AG10803 (cell line): ENCODE data around the gene NEGR1.

ENCODE experiments used
- DNase-seq: peaks from one replicate; pipeline ENCODE4 v3.0.0; 2010; ENCODE audit warnings: low read depth
- H3K4me3 ChIP-seq: 2 replicates; pipeline ENCODE4 v1.5.1; 2011; ENCODE audit warnings: mild to moderate bottlenecking, low read length, control low read depth
- CTCF ChIP-seq: conservative IDR thresholded peaks from 2 replicates; pipeline ENCODE4 v1.5.1; 2011; ENCODE audit warnings: mild to moderate bottlenecking, low read length, control low read depth, inconsistent platforms

The NEGR1 gene

GRCh38 chr1:71448444-71448843 lies 833.9 kb downstream of the NEGR1 start:
- DNase-seq, result no peak
- H3K4me3 ChIP-seq, result no peak overlapping the region
- no peak for TF ChIP-seq CTCF

- no peak for TF ChIP-seq CTCF
- no peak overlapping the region for H3K4me3 ChIP-seq
- DNase-seq, result no peak
These were observed 843.7 kb downstream of the NEGR1 start for GRCh38 chr1:71438626-71439025.

DNA sequence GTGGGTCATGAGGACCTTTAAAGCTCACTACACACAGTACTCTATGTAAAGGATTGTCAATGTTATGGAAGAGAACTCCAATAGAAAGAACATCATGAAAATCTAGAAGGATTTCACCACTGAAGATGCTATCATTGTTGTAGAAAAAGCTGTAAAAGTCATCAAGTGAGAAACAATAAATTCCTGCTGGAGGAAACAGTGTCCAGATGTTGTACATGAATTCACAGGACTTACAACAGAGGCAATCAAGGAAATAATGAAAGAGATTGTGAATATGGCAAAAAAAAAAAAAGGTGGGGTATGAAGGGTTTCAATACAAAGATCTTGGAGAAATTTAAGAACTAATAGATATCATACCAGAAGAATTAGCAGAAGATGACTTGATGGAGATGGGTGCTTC lies 846.4 kb downstream of the NEGR1 start:
- H3K4me3 ChIP-seq, result no peak overlapping the region
- TF ChIP-seq CTCF, result no peak
- no peak for DNase-seq

GRCh38 chr1:71434240-71434639 lies 848.1 kb downstream of the NEGR1 start:
- no peak for DNase-seq
- no peak for TF ChIP-seq CTCF
- no peak overlapping the region for H3K4me3 ChIP-seq

DNA sequence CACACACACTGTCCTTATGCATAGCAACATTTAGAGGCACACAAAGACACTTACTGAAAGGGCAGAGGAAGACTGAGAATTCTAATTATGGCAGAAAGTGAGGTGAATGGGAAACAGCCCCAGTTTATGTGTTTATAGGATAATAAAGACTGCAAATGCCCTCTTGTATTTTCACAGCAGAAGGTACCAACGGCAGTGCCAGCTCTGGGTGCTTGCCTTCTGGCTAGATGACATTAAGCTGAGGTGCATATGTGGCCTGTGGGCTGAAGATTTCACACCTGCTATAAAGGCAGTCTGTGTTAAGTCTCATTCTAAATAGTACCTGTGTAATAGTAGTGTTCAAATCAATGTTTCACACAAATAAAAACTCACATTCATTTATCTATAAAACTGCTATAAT lies 854.3 kb downstream of the NEGR1 start:
- DNase-seq, result no peak
- TF ChIP-seq CTCF, result no peak
- H3K4me3 ChIP-seq, result no peak overlapping the region

DNA sequence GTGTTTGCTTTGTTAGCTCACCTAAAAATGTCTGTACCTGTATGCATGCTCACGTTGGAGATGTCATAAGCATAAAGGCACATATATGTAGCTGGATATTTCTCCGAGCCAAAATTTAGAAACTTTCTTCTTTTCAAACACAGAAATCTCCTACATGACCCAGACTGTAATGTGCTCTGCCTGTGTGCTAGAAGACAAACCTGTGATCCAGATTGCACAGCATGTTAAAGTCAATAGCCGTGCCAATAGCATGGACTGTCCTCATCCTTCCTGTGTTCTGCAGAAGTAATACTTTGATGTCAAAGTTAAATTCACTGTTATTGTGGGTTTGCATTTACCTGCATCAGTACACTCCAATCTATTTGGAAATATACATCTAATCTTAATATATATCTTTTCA lies 855.3 kb downstream of the NEGR1 start:
- H3K4me3 ChIP-seq, result no peak overlapping the region
- DNase-seq, result no peak
- TF ChIP-seq CTCF, result no peak

DNA sequence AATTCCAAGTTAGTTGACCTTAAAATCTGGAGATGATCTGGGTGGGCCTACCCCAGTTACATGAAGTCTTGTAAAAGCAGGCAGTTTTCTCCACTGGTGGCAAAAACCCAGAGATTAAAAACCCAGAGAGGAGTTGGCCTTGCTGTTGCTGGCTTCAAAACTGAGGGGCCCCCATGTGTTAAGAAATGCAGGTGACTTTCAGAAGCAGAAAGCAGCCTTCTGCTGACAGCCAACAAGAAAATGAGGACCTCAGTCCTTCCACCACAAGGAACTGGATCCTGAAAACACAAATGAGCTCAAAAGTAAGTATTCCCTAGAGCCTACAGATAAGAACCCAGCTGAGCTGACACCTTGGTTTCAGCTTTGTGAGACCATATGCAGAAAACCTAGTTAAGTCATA lies 857.8 kb downstream of the NEGR1 start:
- DNase-seq, result no peak
- no peak overlapping the region for H3K4me3 ChIP-seq
- no peak for TF ChIP-seq CTCF
